Measurements from ENCODE around the gene THSD7A. TPM values are rescaled to one million over a fixed set of nuclear protein-coding genes. Genes with fewer than 3 reads are reported as not detected.

Gene THSD7A
- total RNA-seq, 1 experiment from 2014 or later, result not detected

GRCh38 chr7:11630355-11630754, 201.6 kb downstream of the THSD7A start:
- Histone ChIP-seq H3K79me2 (ENCODE audit: low read length) (no peaks in the 10 kb centered on the region), H3K9me2 (replicated peaks; ENCODE audit: insufficient read depth, low read length) (no peaks in the 10 kb centered on the region), H3K27ac (ENCODE audit: low read length) (no peak overlapping the region), H3K36me3 (ENCODE audit: insufficient read depth, low read length) (no peaks in the 10 kb centered on the region), H4K20me1 (ENCODE audit: insufficient read depth, low read depth, low read length) (no peaks in the 10 kb centered on the region), H3K4me3 (ENCODE audit: low read length) (no peak overlapping the region), H3K9ac (ENCODE audit: low read length) (no peak overlapping the region), H3K27me3 (ENCODE audit: low read length) (no peaks in the 10 kb centered on the region), H3K4me1 (ENCODE audit: low read length) (peaks cover 3% of the 10 kb centered on the region; the same call in 1 of the 2 replicates), H2AFZ (ENCODE audit: low read length) (no peak overlapping the region), H3K4me2 (ENCODE audit: low read depth, low read length, poor library complexity, severe bottlenecking) (no peak overlapping the region), H3K9me3 (ENCODE audit: low read length) (no peaks in the 10 kb centered on the region)
- DNase-seq, result no peak

GRCh38 chr7:11625669-11626068, 206.3 kb downstream of the THSD7A start:
- H3K79me2 ChIP-seq (ENCODE audit: low read length), result no peaks in the 10 kb centered on the region
- no peak overlapping the region for H3K27ac ChIP-seq (ENCODE audit: low read length)
- H3K9me2 ChIP-seq (replicated peaks; ENCODE audit: insufficient read depth, low read length), result no peaks in the 10 kb centered on the region
- no peak for DNase-seq
- H3K9ac ChIP-seq (ENCODE audit: low read length), result no peak overlapping the region
- H3K4me3 ChIP-seq (ENCODE audit: low read length), result no peak overlapping the region
- no peaks in the 10 kb centered on the region for H3K27me3 ChIP-seq (ENCODE audit: low read length)
- no peaks in the 10 kb centered on the region for H4K20me1 ChIP-seq (ENCODE audit: insufficient read depth, low read depth, low read length)
- H3K4me2 ChIP-seq (ENCODE audit: low read depth, low read length, poor library complexity, severe bottlenecking), result no peak overlapping the region
- H3K4me1 ChIP-seq (ENCODE audit: low read length), result no peaks in the 10 kb centered on the region
- no peak overlapping the region for H2AFZ ChIP-seq (ENCODE audit: low read length)
- no peaks in the 10 kb centered on the region for H3K36me3 ChIP-seq (ENCODE audit: insufficient read depth, low read length)
- H3K9me3 ChIP-seq (ENCODE audit: low read length), result no peaks in the 10 kb centered on the region

- Histone ChIP-seq H3K4me2 (ENCODE audit: low read depth, low read length, poor library complexity, severe bottlenecking) (no peak overlapping the region), H3K79me2 (ENCODE audit: low read length) (no peaks in the 10 kb centered on the region), H3K27ac (ENCODE audit: low read length) (no peak overlapping the region), H3K9me3 (ENCODE audit: low read length) (no peaks in the 10 kb centered on the region), H3K9me2 (replicated peaks; ENCODE audit: insufficient read depth, low read length) (no peaks in the 10 kb centered on the region), H3K9ac (ENCODE audit: low read length) (no peak overlapping the region), H3K4me3 (ENCODE audit: low read length) (no peak overlapping the region), H3K27me3 (ENCODE audit: low read length) (no peaks in the 10 kb centered on the region), H4K20me1 (ENCODE audit: insufficient read depth, low read depth, low read length) (no peaks in the 10 kb centered on the region), H2AFZ (ENCODE audit: low read length) (no peak overlapping the region), H3K36me3 (ENCODE audit: insufficient read depth, low read length) (no peaks in the 10 kb centered on the region), H3K4me1 (ENCODE audit: low read length) (no peaks in the 10 kb centered on the region)
- DNase-seq, result no peak
These were observed 208.8 kb downstream of the THSD7A start for GRCh38 chr7:11623093-11623678.

GRCh38 chr7:11620406-11621253, 211.4 kb downstream of the THSD7A start:
- Histone ChIP-seq H4K20me1 (ENCODE audit: insufficient read depth, low read depth, low read length) (no peaks in the 10 kb centered on the region), H2AFZ (ENCODE audit: low read length) (no peak overlapping the region), H3K79me2 (ENCODE audit: low read length) (no peaks in the 10 kb centered on the region), H3K9ac (ENCODE audit: low read length) (no peak overlapping the region), H3K9me3 (ENCODE audit: low read length) (no peaks in the 10 kb centered on the region), H3K9me2 (replicated peaks; ENCODE audit: insufficient read depth, low read length) (no peaks in the 10 kb centered on the region), H3K36me3 (ENCODE audit: insufficient read depth, low read length) (no peaks in the 10 kb centered on the region), H3K4me3 (ENCODE audit: low read length) (no peak overlapping the region), H3K27me3 (ENCODE audit: low read length) (no peaks in the 10 kb centered on the region), H3K4me1 (ENCODE audit: low read length) (no peaks in the 10 kb centered on the region), H3K27ac (ENCODE audit: low read length) (no peak overlapping the region), H3K4me2 (ENCODE audit: low read depth, low read length, poor library complexity, severe bottlenecking) (no peak overlapping the region)
- DNase-seq, result no peak

GRCh38 chr7:11616466-11616865, 215.5 kb downstream of the THSD7A start:
- no peak for DNase-seq

GRCh38 chr7:11615174-11615573, 216.8 kb downstream of the THSD7A start:
- Histone ChIP-seq H3K9me2 (replicated peaks; ENCODE audit: insufficient read depth, low read length) (no peaks in the 10 kb centered on the region), H2AFZ (ENCODE audit: low read length) (no peak overlapping the region), H3K9me3 (ENCODE audit: low read length) (no peaks in the 10 kb centered on the region), H3K4me3 (ENCODE audit: low read length) (no peak overlapping the region), H3K4me2 (ENCODE audit: low read depth, low read length, poor library complexity, severe bottlenecking) (no peak overlapping the region), H3K36me3 (ENCODE audit: insufficient read depth, low read length) (no peaks in the 10 kb centered on the region), H3K27ac (ENCODE audit: low read length) (no peak overlapping the region), H3K4me1 (ENCODE audit: low read length) (peaks cover 3% of the 10 kb centered on the region; the same call in 1 of the 2 replicates), H3K27me3 (ENCODE audit: low read length) (no peaks in the 10 kb centered on the region), H4K20me1 (ENCODE audit: insufficient read depth, low read depth, low read length) (no peaks in the 10 kb centered on the region), H3K9ac (ENCODE audit: low read length) (no peak overlapping the region), H3K79me2 (ENCODE audit: low read length) (no peaks in the 10 kb centered on the region)
- no peak for DNase-seq

More at GRCh38 chr7:11616466-11616865, 215.5 kb downstream of the THSD7A start:
- H3K27ac ChIP-seq (ENCODE audit: low read length), result no peak overlapping the region
- H3K4me1 ChIP-seq (ENCODE audit: low read length), result peaks cover 3% of the 10 kb centered on the region; the same call in 1 of the 2 replicates
- no peak overlapping the region for H3K4me3 ChIP-seq (ENCODE audit: low read length)
- H4K20me1 ChIP-seq (ENCODE audit: insufficient read depth, low read depth, low read length), result no peaks in the 10 kb centered on the region
- H3K36me3 ChIP-seq (ENCODE audit: insufficient read depth, low read length), result no peaks in the 10 kb centered on the region
- H3K9me2 ChIP-seq (replicated peaks; ENCODE audit: insufficient read depth, low read length), result no peaks in the 10 kb centered on the region
- H3K9ac ChIP-seq (ENCODE audit: low read length), result no peak overlapping the region
- H3K27me3 ChIP-seq (ENCODE audit: low read length), result no peaks in the 10 kb centered on the region
- no peaks in the 10 kb centered on the region for H3K9me3 ChIP-seq (ENCODE audit: low read length)
- H3K79me2 ChIP-seq (ENCODE audit: low read length), result no peaks in the 10 kb centered on the region
- H3K4me2 ChIP-seq (ENCODE audit: low read depth, low read length, poor library complexity, severe bottlenecking), result no peak overlapping the region
- 0 out of 2 replicates have a peak overlapping the region, but pooled peaks have one; percentile 24 for H2AFZ ChIP-seq (ENCODE audit: low read length)

GRCh38 chr7:11613292-11613930, 218.6 kb downstream of the THSD7A start:
- Histone ChIP-seq H3K79me2 (ENCODE audit: low read length) (no peaks in the 10 kb centered on the region), H3K9me2 (replicated peaks; ENCODE audit: insufficient read depth, low read length) (no peaks in the 10 kb centered on the region), H3K36me3 (ENCODE audit: insufficient read depth, low read length) (no peaks in the 10 kb centered on the region), H2AFZ (ENCODE audit: low read length) (no peak overlapping the region), H4K20me1 (ENCODE audit: insufficient read depth, low read depth, low read length) (no peaks in the 10 kb centered on the region), H3K27ac (ENCODE audit: low read length) (no peak overlapping the region), H3K27me3 (ENCODE audit: low read length) (no peaks in the 10 kb centered on the region), H3K4me1 (ENCODE audit: low read length) (peaks cover 3% of the 10 kb centered on the region; the same call in 1 of the 2 replicates), H3K9ac (ENCODE audit: low read length) (no peak overlapping the region), H3K9me3 (ENCODE audit: low read length) (no peaks in the 10 kb centered on the region), H3K4me3 (ENCODE audit: low read length) (no peak overlapping the region), H3K4me2 (ENCODE audit: low read depth, low read length, poor library complexity, severe bottlenecking) (no peak overlapping the region)
- DNase-seq, result no peak

- Histone ChIP-seq H3K4me2 (ENCODE audit: low read depth, low read length, poor library complexity, severe bottlenecking) (no peak overlapping the region), H2AFZ (ENCODE audit: low read length) (no peak overlapping the region), H3K27ac (ENCODE audit: low read length) (no peak overlapping the region), H3K4me3 (ENCODE audit: low read length) (no peak overlapping the region), H3K9me2 (replicated peaks; ENCODE audit: insufficient read depth, low read length) (no peaks in the 10 kb centered on the region), H3K9me3 (ENCODE audit: low read length) (no peaks in the 10 kb centered on the region), H3K27me3 (ENCODE audit: low read length) (no peaks in the 10 kb centered on the region), H3K36me3 (ENCODE audit: insufficient read depth, low read length) (no peaks in the 10 kb centered on the region), H3K9ac (ENCODE audit: low read length) (no peak overlapping the region), H4K20me1 (ENCODE audit: insufficient read depth, low read depth, low read length) (no peaks in the 10 kb centered on the region), H3K4me1 (ENCODE audit: low read length) (peaks cover 3% of the 10 kb centered on the region; the same call in 1 of the 2 replicates), H3K79me2 (ENCODE audit: low read length) (no peaks in the 10 kb centered on the region)
- no peak for DNase-seq
These were observed 219.3 kb downstream of the THSD7A start for GRCh38 chr7:11612737-11613136.
